Stimulated activated CD4-positive, alpha-beta T cell treated with anti-CD3 and anti-CD28 coated beads, Interleukin-12 subunit alpha, Interleukin-12 subunit beta, amount 100 ng/mL, for 48 hours (primary cell): ENCODE results near the gene PML.
A peak's percentile ranks its signal among the peaks of the same experiment; 100 is the strongest.
"Not testable (repeated sequence)": the region's sequence is repeated elsewhere in the genome, so short reads cannot be mapped to it uniquely, and the experiment has no call there.

Experiments
- DNase-seq, 3 donors: peaks; one replicate each; pipeline ENCODE4 v3.0.0-alpha.2; 2020; ENCODE audit warnings: low read depth in 2 of 3, low spot score in 1 of 3

PML gene

GRCh38 chr15:74038707-74039655, 44.5 kb downstream of the PML start:
- no peak for DNase-seq

DNA sequence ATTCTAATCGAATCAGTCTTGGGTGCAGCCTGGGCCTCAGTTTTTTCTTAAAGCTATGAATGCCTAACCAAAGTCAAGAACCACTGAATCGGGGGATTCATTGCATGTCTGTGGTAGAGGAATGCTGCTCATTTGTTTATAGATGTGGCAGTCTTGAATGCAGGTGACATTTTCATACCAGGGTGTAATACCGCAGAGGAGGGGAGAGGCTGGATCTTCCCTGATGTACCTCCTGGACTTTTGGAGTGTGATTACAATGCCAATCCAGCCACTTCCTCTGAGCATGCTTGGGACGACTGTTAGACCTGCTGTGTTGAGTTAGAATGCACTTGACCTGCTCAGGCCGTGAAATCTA, 45.1 kb downstream of the PML start:
- no peak for DNase-seq

GRCh38 chr15:74040109-74040850, 45.8 kb downstream of the PML start:
- no peak for DNase-seq

DNA sequence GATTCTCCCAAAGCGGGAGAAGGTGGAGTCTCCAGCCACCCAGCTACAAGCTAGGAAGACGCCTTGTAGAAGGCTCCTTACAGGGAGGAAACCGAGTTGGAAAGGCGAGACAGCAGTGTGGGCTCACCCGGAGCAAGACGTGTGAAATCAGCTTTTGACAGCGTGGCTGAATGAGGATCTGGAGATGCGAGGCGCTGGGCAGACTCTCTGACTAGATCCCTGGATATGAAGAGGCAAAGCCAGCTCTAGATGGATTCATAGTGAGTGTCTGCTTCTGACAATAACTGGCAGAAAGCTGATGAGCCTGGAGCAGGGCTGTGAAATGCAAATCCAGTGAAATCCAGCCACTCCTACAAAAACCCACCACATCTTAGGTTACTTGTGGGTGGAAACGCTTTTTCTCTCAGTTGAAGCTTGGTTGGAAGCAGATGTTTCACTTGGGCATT, 46.8 kb downstream of the PML start:
- DNase-seq, result no peak

- no peak for DNase-seq
Observed at GRCh38 chr15:74041777-74042435, 47.4 kb downstream of the PML start.

DNA sequence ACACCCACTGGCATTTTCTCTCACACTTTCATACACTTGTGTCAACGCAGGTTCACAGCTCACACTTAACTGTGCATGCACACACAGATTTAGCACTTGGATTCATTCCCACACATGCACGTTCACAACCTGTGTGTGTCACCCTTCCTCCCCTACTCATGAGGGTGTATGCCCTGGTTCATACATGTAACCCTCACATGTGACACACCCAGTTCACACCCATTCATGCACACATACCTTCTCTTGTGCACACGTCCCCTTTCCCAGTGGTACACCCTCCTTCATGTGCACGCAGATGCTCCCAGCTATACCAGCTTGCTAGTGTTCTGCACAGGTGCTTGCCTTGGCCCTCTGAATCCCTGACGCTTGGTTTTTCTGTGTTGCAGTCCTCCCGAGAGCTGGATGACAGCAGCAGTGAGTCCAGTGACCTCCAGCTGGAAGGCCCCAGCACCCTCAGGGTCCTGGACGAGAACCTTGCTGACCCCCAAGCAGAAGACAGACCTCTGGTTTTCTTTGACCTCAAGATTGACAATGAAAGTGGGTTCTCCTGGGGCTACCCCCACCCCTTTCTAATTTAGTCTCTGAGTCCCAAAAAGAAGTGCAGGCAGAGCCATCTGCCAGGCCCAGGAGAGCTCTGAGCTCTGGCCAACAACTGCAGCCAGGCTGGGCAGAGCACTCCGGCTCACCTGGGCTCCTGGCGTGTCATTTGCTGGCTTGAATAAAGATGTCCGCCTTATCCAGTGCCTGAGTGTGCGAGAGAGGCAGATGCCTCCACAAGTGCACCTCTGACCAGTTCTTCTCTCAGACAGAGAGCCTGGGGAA, 48.3 kb downstream of the PML start:
- no peak for DNase-seq

DNA sequence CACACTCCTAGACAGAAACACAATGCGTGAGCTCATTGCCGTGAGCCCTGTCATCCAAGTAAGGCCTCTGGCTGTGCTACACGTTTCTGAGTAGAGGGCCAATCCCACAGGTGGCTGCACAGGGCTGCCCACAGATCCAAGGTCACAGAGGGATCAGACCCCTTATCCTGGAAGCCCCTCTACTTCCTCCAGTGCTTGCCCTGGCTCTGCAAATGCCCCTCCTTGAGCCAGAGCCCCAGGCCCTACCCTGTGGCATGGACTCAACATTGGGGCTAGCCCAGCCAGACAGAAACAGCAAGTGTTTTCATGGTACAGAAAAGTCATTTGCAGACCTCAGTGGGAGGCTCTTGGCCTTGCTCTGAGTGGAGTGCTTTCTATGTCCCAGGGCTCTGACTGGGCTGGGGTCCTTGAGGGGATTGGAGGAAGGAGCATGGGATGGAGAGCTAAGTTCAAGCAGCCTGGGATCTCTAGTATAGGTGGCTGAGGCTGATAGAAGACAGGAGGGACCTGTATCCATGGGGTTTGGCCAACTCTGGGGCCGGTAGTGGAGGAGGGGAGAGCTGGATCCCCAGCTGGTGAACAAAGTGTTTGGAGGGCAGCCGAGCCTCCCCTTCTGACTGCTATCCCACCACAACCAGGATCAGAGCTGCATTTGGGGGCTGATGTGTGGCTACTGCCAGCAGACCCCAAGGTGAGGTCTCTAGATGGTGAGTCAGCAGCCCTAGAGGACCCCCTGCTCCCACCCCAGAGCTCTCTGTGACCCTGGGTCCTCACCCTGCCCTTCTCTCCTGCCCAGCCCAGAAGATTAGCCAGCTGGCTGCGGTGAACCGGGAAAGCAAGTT, 49.1 kb downstream of the PML start:
- no peak for DNase-seq

- DNase-seq, result no peak
Observed at GRCh38 chr15:74044267-74045110, 50.0 kb downstream of the PML start.

- DNase-seq, result no peak
Observed at GRCh38 chr15:74045184-74045583, 50.7 kb downstream of the PML start.

GRCh38 chr15:74045636-74046274, 51.2 kb downstream of the PML start:
- no peak for DNase-seq

DNA sequence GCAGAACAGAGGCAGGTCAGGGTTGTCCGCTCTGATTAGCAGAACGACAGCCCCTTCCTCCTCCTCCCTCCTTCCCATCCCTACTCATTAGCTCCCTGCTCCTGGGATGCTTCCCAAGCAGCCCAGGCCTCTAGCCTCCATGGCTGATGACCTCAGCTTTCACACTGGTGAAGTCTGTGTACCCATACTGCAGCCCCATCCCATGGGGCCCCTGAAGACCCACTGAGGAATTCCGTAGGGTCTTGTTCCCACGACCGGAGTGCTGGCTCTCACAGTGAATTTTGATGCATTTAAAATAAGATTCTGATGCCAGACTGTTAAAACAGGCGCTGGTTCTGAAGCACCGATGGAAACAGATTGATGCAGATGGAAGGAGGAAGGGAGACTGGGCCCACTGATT, 51.8 kb downstream of the PML start:
- no peak for DNase-seq

- no peak for DNase-seq
Observed at GRCh38 chr15:74050127-74050526, 55.6 kb downstream of the PML start.

DNA sequence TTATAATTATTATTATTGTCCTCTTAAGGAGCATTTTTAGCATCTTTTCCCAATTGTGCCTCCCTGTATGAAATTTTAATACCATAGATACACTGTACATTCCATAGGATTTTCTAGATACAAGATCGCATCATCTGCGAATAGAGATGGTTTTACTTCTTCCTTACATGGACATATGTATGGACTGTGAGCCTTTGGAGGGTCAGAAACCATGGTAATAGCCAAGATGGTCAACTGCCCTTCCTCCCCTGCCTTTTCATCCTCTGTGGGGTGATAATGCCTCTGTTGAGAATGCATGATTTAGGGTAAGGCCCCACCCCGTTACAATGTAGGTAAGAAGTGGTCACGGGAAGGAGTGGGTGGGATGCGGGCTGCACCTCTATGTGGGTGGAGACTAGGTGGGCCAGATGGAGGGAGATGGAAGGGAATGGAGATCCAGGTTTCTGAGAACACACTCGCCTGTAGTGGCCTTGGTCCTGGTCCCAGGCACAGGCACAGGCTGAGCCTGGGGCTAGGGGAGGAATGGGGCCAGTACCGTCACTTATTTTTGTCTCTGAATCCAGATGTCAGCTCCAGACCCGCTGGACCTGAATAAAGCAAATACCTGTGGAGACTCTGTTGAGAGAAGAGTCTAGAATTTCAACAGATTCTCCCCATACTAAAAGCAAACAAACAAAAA, 56.2 kb downstream of the PML start:
- DNase-seq, result no peak

DNA sequence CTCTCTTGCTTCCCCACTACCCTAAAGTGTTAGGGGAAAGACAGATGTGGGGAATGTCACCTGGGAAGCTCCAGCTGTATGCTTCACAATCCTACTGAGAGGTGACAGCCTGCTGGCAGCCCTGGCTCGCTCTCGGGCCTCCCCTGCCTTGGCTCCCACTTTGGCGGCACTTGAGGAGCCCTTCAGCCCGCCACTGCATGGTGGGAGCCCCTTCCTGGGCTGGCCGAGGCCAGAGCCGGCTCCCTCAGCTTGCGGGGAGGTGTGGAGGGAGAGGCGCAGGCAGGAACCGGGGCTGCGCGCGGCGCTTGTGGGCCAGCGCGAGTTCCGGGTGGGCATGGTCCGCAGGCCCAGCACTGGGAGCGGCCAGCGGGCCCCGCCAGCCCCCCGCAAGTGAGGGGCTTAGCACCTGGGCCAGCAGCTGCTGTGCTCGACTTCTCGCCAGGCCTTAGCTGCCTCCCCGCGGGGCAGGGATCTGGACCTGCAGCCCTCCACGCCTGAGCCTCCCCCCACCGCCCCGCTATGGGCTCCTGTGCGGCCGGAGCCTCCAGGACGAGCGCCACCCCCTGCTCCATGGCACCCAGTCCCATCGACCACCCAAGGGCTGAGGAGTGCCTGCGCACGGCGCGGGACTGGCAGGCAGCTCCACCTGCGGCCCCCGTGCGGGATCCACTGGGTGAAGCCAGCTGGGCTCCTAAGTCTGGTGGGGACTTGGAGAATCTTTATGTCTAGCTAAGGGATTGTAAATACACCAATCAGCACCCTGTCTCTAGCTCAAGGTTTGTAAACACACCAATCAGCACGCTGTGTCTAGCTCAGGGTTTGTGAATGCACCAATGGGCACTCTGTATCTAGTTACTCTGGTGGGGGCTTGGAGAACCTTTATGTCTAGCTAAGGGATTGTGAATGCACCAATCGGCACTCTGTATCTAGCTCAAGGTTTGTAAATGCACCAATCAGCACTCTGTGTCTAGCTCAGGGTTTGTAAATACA, 58.0 kb downstream of the PML start:
- not testable (repeated sequence) for DNase-seq

DNA sequence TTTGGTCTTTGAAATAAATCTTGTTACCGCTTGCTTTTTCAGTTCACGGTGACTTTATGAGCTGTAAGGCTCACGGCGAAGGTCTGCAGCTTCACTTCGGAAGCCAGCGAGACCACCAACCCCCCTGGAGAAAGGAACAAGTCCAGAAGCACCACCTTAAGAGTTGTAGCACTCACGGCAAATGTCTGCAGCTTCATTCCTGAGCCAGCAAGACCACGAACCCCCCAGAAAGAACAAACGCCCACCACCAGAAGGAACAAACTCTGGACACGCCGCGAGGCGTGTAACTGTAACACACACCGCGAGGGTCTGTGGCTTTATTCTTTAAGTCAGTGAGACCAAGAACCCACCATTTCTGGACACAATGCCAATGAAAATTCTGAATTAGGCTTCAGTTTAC, 59.0 kb downstream of the PML start:
- no peak for DNase-seq

DNA sequence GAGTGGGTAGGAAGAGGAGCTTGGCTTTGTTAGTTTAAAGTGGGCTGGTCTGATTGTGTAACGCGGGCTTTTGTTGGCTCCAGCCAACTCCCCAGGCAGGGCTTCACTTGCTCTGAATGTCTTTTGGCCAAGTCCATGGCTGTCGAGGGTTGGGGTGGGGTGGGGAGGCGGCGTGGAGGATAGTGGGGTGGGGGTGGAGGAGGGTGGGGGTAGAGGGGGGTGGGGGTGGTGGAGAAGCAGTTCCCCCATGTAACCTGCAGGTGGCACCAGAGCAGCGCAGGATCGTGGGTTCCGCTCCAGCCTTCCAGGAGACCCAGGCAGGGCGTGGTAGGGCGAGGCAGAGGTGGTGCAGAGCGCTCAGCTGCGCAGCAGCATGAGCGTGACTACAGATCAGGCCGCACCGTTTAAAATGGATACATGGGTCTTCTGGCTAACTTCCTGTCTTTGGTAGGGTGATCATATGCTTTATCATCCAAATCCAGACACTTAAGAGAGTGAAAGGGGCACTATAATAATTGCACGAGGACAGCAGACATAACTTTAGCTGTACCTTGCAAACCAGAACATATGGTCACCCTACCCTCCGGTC, 59.5 kb downstream of the PML start:
- peak; percentile 56 to 68 (median 67) for DNase-seq
